ENCODE measurements around the gene RGS3.

The RGS3 gene

GRCh38 chr9:113631871-113632665 lies 168.5 kb downstream of the RGS3 start:
- Histone ChIP-seq H3K4me3 (ENCODE audit: low read length in 2 of 2) (no peak overlapping the region), H2BK5ac (ENCODE audit: low read length) (no peak overlapping the region), H3K23ac (ENCODE audit: low read depth, low read length, poor library complexity) (no peak overlapping the region), H2AK5ac (ENCODE audit: low read depth, low read length) (no peak overlapping the region), H3K79me1 (ENCODE audit: low read depth, low read length) (no peaks in the 10 kb centered on the region), H3K36me3 (replicated peaks in 1 of 2; ENCODE audit: control insufficient read depth in 2 of 2, insufficient read depth in 2 of 2, low read length in 2 of 2) (no peaks in the 10 kb centered on the region), H3K18ac (ENCODE audit: low read length) (peak overlapping the region; percentile 30), H3K27me3 (ENCODE audit: control insufficient read depth in 3 of 3, insufficient read depth in 3 of 3, low read depth in 1 of 3, low read length in 3 of 3) (peaks cover 0 to 4% (median 0%) of the 10 kb centered on the region in 3 experiments), H3K9ac (ENCODE audit: low read depth, low read length, poor library complexity) (no peak overlapping the region), H3K4me1 (ENCODE audit: control insufficient read depth in 2 of 2, insufficient read depth in 1 of 2, low read depth in 1 of 2, low read length in 2 of 2) (peaks cover 5 to 22% of the 10 kb centered on the region in 2 donors), H2BK12ac (ENCODE audit: low read length) (no peak overlapping the region), H3K27ac (replicated peaks; ENCODE audit: low read length) (no peak overlapping the region), H3K4me2 (ENCODE audit: insufficient read depth, low read length, poor library complexity, severe bottlenecking) (no peak overlapping the region), H3K14ac (ENCODE audit: low read length) (no peak overlapping the region), H2BK15ac (ENCODE audit: low read length) (no peak overlapping the region), H2BK120ac (ENCODE audit: low read depth, low read length) (no peak overlapping the region), H4K8ac (ENCODE audit: low read depth, low read length) (no peak overlapping the region), H3K9me3 (replicated peaks in 1 of 2; ENCODE audit: control insufficient read depth in 2 of 2, insufficient read depth in 1 of 2, low read depth in 1 of 2, low read length in 2 of 2) (no peaks in the 10 kb centered on the region), H4K91ac (ENCODE audit: low read depth, low read length, poor library complexity) (no peak overlapping the region), H3K4ac (ENCODE audit: low read length) (no peak overlapping the region), H2AFZ (ENCODE audit: low read length) (no peak overlapping the region)
- DNase-seq (ENCODE audit: low spot score): no peak
- WGBS, 2 donors (ENCODE audit: extremely low coverage in 2 of 2, insufficient read length in 2 of 2, insufficient replicate concordance in 1 of 2): no CpG with 5 or more reads among the region's 8 CpGs

- H3K36me3 ChIP-seq (replicated peaks in 1 of 2; ENCODE audit: control insufficient read depth in 2 of 2, insufficient read depth in 2 of 2, low read length in 2 of 2): no peaks in the 10 kb centered on the region
- no peaks in the 10 kb centered on the region for H3K9me3 ChIP-seq (replicated peaks in 1 of 2; ENCODE audit: control insufficient read depth in 2 of 2, insufficient read depth in 1 of 2, low read depth in 1 of 2, low read length in 2 of 2)
- H3K79me1 ChIP-seq (ENCODE audit: low read depth, low read length): no peaks in the 10 kb centered on the region
- no peak overlapping the region for H3K4me3 ChIP-seq (ENCODE audit: low read length in 2 of 2)
- no peak overlapping the region for H3K4ac ChIP-seq (ENCODE audit: low read length)
- H3K4me2 ChIP-seq (ENCODE audit: insufficient read depth, low read length, poor library complexity, severe bottlenecking): no peak overlapping the region
- DNase-seq (ENCODE audit: low spot score): no peak
- H4K8ac ChIP-seq (ENCODE audit: low read depth, low read length): no peak overlapping the region
- H2BK12ac ChIP-seq (ENCODE audit: low read length): no peak overlapping the region
- H3K27ac ChIP-seq (replicated peaks; ENCODE audit: low read length): no peak overlapping the region
- no peak overlapping the region for H2BK5ac ChIP-seq (ENCODE audit: low read length)
- no peak overlapping the region for H3K14ac ChIP-seq (ENCODE audit: low read length)
- no peak overlapping the region for H3K18ac ChIP-seq (ENCODE audit: low read length)
- no peak overlapping the region for H2BK15ac ChIP-seq (ENCODE audit: low read length)
- peaks cover 3 to 22% of the 10 kb centered on the region in 2 donors for H3K4me1 ChIP-seq (ENCODE audit: control insufficient read depth in 2 of 2, insufficient read depth in 1 of 2, low read depth in 1 of 2, low read length in 2 of 2)
- H3K23ac ChIP-seq (ENCODE audit: low read depth, low read length, poor library complexity): no peak overlapping the region
- WGBS, 2 donors (ENCODE audit: extremely low coverage in 2 of 2, insufficient read length in 2 of 2, insufficient replicate concordance in 1 of 2): no CpG with 5 or more reads among the region's 15 CpGs
- no peak overlapping the region for H2AFZ ChIP-seq (ENCODE audit: low read length)
- no peak overlapping the region for H4K91ac ChIP-seq (ENCODE audit: low read depth, low read length, poor library complexity)
- peaks cover 0 to 4% (median 0%) of the 10 kb centered on the region in 3 experiments for H3K27me3 ChIP-seq (ENCODE audit: control insufficient read depth in 3 of 3, insufficient read depth in 3 of 3, low read depth in 1 of 3, low read length in 3 of 3)
- H2BK120ac ChIP-seq (ENCODE audit: low read depth, low read length): no peak overlapping the region
- no peak overlapping the region for H3K9ac ChIP-seq (ENCODE audit: low read depth, low read length, poor library complexity)
- no peak overlapping the region for H2AK5ac ChIP-seq (ENCODE audit: low read depth, low read length)
Measured at GRCh38 chr9:113632776-113633590, 169.5 kb downstream of the RGS3 start.

- Histone ChIP-seq H2BK120ac (ENCODE audit: low read depth, low read length) (no peak overlapping the region), H3K9me3 (replicated peaks in 1 of 2; ENCODE audit: control insufficient read depth in 2 of 2, insufficient read depth in 1 of 2, low read depth in 1 of 2, low read length in 2 of 2) (no peaks in the 10 kb centered on the region), H2BK12ac (ENCODE audit: low read length) (no peak overlapping the region), H4K8ac (ENCODE audit: low read depth, low read length) (no peak overlapping the region), H3K4me3 (ENCODE audit: low read length in 2 of 2) (no peak overlapping the region), H3K27me3 (ENCODE audit: control insufficient read depth in 3 of 3, insufficient read depth in 3 of 3, low read depth in 1 of 3, low read length in 3 of 3) (peaks cover 0 to 4% (median 0%) of the 10 kb centered on the region in 3 experiments), H3K14ac (ENCODE audit: low read length) (no peak overlapping the region), H3K36me3 (replicated peaks in 1 of 2; ENCODE audit: control insufficient read depth in 2 of 2, insufficient read depth in 2 of 2, low read length in 2 of 2) (no peaks in the 10 kb centered on the region), H2AK5ac (ENCODE audit: low read depth, low read length) (peak overlapping the region; percentile 31), H3K4ac (ENCODE audit: low read length) (no peak overlapping the region), H4K91ac (ENCODE audit: low read depth, low read length, poor library complexity) (no peak overlapping the region), H3K23ac (ENCODE audit: low read depth, low read length, poor library complexity) (no peak overlapping the region), H3K27ac (replicated peaks; ENCODE audit: low read length) (no peak overlapping the region), H3K79me1 (ENCODE audit: low read depth, low read length) (no peaks in the 10 kb centered on the region), H3K4me2 (ENCODE audit: insufficient read depth, low read length, poor library complexity, severe bottlenecking) (no peak overlapping the region), H2BK15ac (ENCODE audit: low read length) (peak overlapping the region; percentile 41), H3K18ac (ENCODE audit: low read length) (peak overlapping the region; percentile 83), H3K9ac (ENCODE audit: low read depth, low read length, poor library complexity) (no peak overlapping the region), H2BK5ac (ENCODE audit: low read length) (no peak overlapping the region), H2AFZ (ENCODE audit: low read length) (peak overlapping the region; percentile 6), H3K4me1 (ENCODE audit: control insufficient read depth in 2 of 2, insufficient read depth in 1 of 2, low read depth in 1 of 2, low read length in 2 of 2) (peaks cover 3 to 22% of the 10 kb centered on the region in 2 donors)
- no peak for DNase-seq (ENCODE audit: low spot score)
- no CpG with 5 or more reads among the region's 11 CpGs for WGBS, 2 donors (ENCODE audit: extremely low coverage in 2 of 2, insufficient read length in 2 of 2, insufficient replicate concordance in 1 of 2)
Measured at GRCh38 chr9:113633782-113634595, 170.5 kb downstream of the RGS3 start.
